Ectodermal cell (in vitro differentiated cells): ENCODE data around the gene LRRC42.
"Not testable (repeated sequence)": the region's sequence is repeated elsewhere in the genome, so short reads cannot be mapped to it uniquely, and the experiment has no call there.

ENCODE experiments used
- H3K27ac ChIP-seq: 2 replicates; pipeline ENCODE4 v1.7.0; 2013; ENCODE audit warnings: mild to moderate bottlenecking, low read depth, low read length; ENCODE audit not compliant: insufficient read depth, poor library complexity, severe bottlenecking
- H3K27me3 ChIP-seq: 2 replicates; pipeline ENCODE4 v1.7.0; 2013; ENCODE audit warnings: mild to moderate bottlenecking, low read length; ENCODE audit not compliant: insufficient read depth, control insufficient read depth, poor library complexity, severe bottlenecking
- H3K36me3 ChIP-seq: one replicate; pipeline ENCODE4 v1.7.0; 2013; ENCODE audit warnings: low read length; ENCODE audit not compliant: control insufficient read depth, insufficient read depth
- H3K4me1 ChIP-seq: one replicate; pipeline ENCODE4 v1.7.0; 2013; ENCODE audit warnings: low read length; ENCODE audit not compliant: control insufficient read depth, insufficient read depth
- H3K4me3 ChIP-seq: 2 replicates; pipeline ENCODE4 v1.7.0; 2013; ENCODE audit warnings: low read depth, low read length, control low read depth; ENCODE audit not compliant: insufficient read depth
- H3K9me3 ChIP-seq: 2 replicates; pipeline ENCODE4 v1.7.0; 2013; ENCODE audit warnings: mild to moderate bottlenecking, low read length, moderate library complexity; ENCODE audit not compliant: control insufficient read depth
- WGBS, 2 experiments: methylation state at CpG; one replicate each; pipeline ENCODE4 v1.1.7; 2013; ENCODE audit warnings: missing lambda C conversion rate in 2 of 2; 5-methylcytosine and 5-hydroxymethylcytosine counted together

The LRRC42 gene

GRCh38 chr1:54003249-54003646 lies 57.1 kb downstream of the LRRC42 start:
- whole genome bisulfite sequencing, 2 experiments: 91 to 94% methylated on average over 12 of the region's 12 CpGs

GRCh38 chr1:54003750-54004480 lies 57.8 kb downstream of the LRRC42 start:
- 96 to 97% methylated on average over 19 of the region's 19 CpGs for WGBS, 2 experiments
- not testable (repeated sequence) for H3K4me1 ChIP-seq, H3K27ac ChIP-seq, H3K4me3 ChIP-seq, H3K27me3 ChIP-seq, H3K36me3 ChIP-seq, H3K9me3 ChIP-seq

More at GRCh38 chr1:54003249-54003646, 57.1 kb downstream of the LRRC42 start:
- H3K36me3 ChIP-seq: no peaks in the 10 kb centered on the region
- no peak overlapping the region for H3K27ac ChIP-seq
- H3K4me3 ChIP-seq: no peak overlapping the region
- no peaks in the 10 kb centered on the region for H3K27me3 ChIP-seq
- no peaks in the 10 kb centered on the region for H3K4me1 ChIP-seq
- no peaks in the 10 kb centered on the region for H3K9me3 ChIP-seq

GRCh38 chr1:54004481-54005049 lies 58.4 kb downstream of the LRRC42 start:
- Histone ChIP-seq H3K27me3 (no peaks in the 10 kb centered on the region), H3K27ac (no peak overlapping the region), H3K9me3 (no peaks in the 10 kb centered on the region), H3K36me3 (no peaks in the 10 kb centered on the region), H3K4me1 (no peaks in the 10 kb centered on the region), H3K4me3 (no peak overlapping the region)
- WGBS, 2 experiments: 94 to 95% methylated on average over 27 of the region's 27 CpGs

- no peak overlapping the region for H3K4me3 ChIP-seq
- no peaks in the 10 kb centered on the region for H3K9me3 ChIP-seq
- no peaks in the 10 kb centered on the region for H3K36me3 ChIP-seq
- no peaks in the 10 kb centered on the region for H3K4me1 ChIP-seq
- no peak overlapping the region for H3K27ac ChIP-seq
- no peaks in the 10 kb centered on the region for H3K27me3 ChIP-seq
- 86 to 89% methylated on average over 4 of the region's 4 CpGs for WGBS, 2 experiments
These were observed 60.4 kb downstream of the LRRC42 start for GRCh38 chr1:54006508-54006907.

GRCh38 chr1:54007613-54008012 lies 61.5 kb downstream of the LRRC42 start:
- H3K27ac ChIP-seq: no peak overlapping the region
- H3K4me1 ChIP-seq: no peaks in the 10 kb centered on the region
- H3K27me3 ChIP-seq: no peaks in the 10 kb centered on the region
- H3K9me3 ChIP-seq: no peaks in the 10 kb centered on the region
- H3K4me3 ChIP-seq: no peak overlapping the region
- WGBS, 2 experiments: 94 to 97% methylated on average over 4 of the region's 4 CpGs
- H3K36me3 ChIP-seq: no peaks in the 10 kb centered on the region

GRCh38 chr1:54008876-54009275 lies 62.7 kb downstream of the LRRC42 start:
- no peaks in the 10 kb centered on the region for H3K36me3 ChIP-seq

DNA sequence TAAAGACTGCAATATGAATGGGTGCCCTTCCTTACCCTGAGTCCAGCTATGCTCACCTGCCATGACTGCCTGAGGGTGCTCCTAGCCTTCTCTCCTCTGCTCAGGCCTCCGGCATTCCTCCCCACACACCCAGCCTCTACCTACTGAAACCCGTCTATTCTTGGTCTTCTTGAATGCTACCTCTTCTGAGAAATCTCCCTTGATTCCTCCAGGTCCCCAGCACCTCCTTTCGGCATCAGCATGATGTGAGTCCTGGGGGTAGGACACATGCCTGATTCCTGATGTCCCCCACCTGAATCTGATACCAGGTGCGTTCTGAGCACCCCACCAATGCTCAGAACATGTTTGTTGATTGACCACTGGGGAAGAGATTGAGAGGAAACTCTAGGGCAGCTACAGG lies 63.3 kb downstream of the LRRC42 start:
- H3K9me3 ChIP-seq: no peaks in the 10 kb centered on the region
- H3K4me1 ChIP-seq: no peaks in the 10 kb centered on the region
- no peaks in the 10 kb centered on the region for H3K27me3 ChIP-seq
- WGBS, 2 experiments: 90 to 94% methylated on average over 4 of the region's 4 CpGs
- no peak overlapping the region for H3K4me3 ChIP-seq
- no peaks in the 10 kb centered on the region for H3K36me3 ChIP-seq
- H3K27ac ChIP-seq: no peak overlapping the region

More at GRCh38 chr1:54008876-54009275, 62.7 kb downstream of the LRRC42 start:
- Histone ChIP-seq H3K9me3 (no peaks in the 10 kb centered on the region), H3K27ac (no peak overlapping the region), H3K27me3 (no peaks in the 10 kb centered on the region), H3K4me3 (no peak overlapping the region), H3K4me1 (no peaks in the 10 kb centered on the region)
- WGBS, 2 experiments: 90 to 91% methylated on average over 13 of the region's 13 CpGs

GRCh38 chr1:54010415-54011117 lies 64.4 kb downstream of the LRRC42 start:
- Histone ChIP-seq H3K27me3 (no peaks in the 10 kb centered on the region), H3K4me3 (no peak overlapping the region), H3K36me3 (no peaks in the 10 kb centered on the region), H3K4me1 (no peaks in the 10 kb centered on the region), H3K27ac (no peak overlapping the region), H3K9me3 (no peaks in the 10 kb centered on the region)
- 86 to 89% methylated on average over 5 of the region's 5 CpGs for WGBS, 2 experiments

DNA sequence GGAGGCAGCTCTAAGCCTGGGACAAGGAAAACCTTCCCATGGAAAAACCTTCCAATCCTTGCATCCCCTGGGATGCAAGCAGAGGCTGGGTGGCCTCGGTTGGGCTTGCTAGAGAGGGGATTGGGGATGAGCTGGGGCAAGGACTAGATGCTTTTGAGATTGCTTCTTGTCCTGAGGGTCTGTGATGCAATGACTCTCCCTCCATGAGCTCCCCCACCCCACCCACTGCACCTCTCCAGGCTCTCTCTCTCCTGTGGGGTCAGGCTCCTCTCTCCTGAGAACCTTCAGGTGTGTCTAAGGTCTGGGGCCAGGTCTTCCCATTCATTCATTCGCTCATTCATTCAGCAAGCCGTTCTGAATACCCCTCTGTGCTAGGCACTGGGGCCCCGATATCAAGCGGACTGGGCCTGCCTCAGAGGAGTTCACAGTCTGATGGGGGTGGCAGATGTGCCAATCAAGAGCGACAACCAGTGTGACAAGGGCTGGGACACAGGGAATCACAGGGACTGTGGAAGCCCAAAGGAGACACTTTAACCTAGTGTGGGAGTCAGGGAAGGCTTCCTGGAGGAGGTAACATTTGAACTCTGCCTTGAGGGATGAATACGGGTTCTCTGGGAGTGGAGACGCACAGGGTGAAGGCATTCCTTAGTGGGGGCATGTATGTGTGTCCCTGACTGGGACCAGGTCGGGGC lies 65.3 kb downstream of the LRRC42 start:
- no peak overlapping the region for H3K27ac ChIP-seq
- WGBS, 2 experiments: 87 to 89% methylated on average over 9 of the region's 9 CpGs
- no peak overlapping the region for H3K4me3 ChIP-seq
- H3K36me3 ChIP-seq: no peaks in the 10 kb centered on the region
- no peaks in the 10 kb centered on the region for H3K9me3 ChIP-seq
- no peaks in the 10 kb centered on the region for H3K4me1 ChIP-seq
- no peaks in the 10 kb centered on the region for H3K27me3 ChIP-seq

DNA sequence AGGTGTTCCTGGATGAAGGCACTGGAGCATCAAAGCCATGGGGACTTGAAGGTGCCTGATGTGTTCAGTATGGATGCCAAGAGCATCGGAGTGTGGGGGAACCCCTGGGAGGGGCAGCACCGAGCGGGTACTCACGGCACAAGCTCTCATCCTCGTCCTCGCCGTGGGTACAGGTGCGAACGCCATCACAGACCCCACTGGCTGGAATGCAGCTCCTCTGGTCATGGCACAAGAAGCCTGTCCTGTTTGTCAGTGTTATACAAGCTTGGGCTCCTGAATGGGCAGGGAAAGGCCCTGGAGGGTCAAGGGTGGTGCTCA lies 65.8 kb downstream of the LRRC42 start:
- Histone ChIP-seq H3K4me3 (no peak overlapping the region), H3K27ac (no peak overlapping the region), H3K36me3 (no peaks in the 10 kb centered on the region), H3K9me3 (no peaks in the 10 kb centered on the region), H3K4me1 (no peaks in the 10 kb centered on the region), H3K27me3 (no peaks in the 10 kb centered on the region)
- WGBS, 2 experiments: 90 to 91% methylated on average over 9 of the region's 9 CpGs
